ENCODE results near the gene ORAI3. TPM values are rescaled to one million over a fixed set of nuclear protein-coding genes. Genes with fewer than 3 reads are reported as not detected.

ORAI3 gene
- total and polyA plus RNA-seq, 9 donors = 21.5 to 30.8 (median 25.2) TPM

DNA sequence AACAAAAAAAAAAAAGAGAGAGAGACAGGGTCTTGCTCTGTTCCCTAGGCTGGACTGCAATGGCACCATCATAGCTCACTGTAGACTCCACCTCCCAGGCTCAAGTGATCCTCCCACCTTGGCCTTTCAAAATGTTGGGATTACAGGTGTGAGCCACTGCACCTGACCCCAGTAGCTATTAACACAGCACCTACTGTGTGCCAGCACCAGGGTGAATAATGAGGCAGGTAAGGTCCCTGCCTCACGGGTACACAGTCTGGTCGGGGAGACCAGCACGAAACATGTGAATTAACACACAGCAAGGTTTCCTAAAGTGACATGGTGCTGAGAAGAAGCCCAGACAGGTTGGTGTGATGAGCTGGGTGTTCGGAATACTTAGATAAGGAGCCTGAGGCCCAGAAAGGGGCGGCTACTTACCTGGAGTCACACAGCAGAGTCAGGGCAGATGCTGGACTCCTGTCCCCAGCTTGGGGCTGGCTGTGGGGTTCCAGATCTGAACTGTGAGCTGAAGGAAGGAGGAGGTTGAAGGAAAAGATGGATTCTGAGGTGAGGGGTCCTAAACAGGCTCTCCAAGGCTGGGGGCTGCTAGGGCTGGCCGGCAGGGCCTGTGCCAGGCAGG lies 36.0 kb upstream of the ORAI3 start:
- Histone ChIP-seq H3K4me1 (ENCODE audit: insufficient read depth) (no peaks in the 10 kb centered on the region), H3K27ac (no peak overlapping the region), H3K4me3 (no peak overlapping the region), H3K9me3 (no peaks in the 10 kb centered on the region), H3K27me3 (no peaks in the 10 kb centered on the region), H3K36me3 (no peaks in the 10 kb centered on the region)
- 77 to 89% (median 86%) methylated on average over 6 of the region's 6 CpGs for WGBS, 3 donors
- intact Hi-C loops (cut with DNase I) = loop anchor here in 1 of 4 donors (5.0 kb wide), 1 partner anchor 71 kb away; no protein-coding TSS in a partner anchor
- no peak for DNase-seq
- TF ChIP-seq EP300 (IDR thresholded peaks at IDR 0.05) = no peak

DNA sequence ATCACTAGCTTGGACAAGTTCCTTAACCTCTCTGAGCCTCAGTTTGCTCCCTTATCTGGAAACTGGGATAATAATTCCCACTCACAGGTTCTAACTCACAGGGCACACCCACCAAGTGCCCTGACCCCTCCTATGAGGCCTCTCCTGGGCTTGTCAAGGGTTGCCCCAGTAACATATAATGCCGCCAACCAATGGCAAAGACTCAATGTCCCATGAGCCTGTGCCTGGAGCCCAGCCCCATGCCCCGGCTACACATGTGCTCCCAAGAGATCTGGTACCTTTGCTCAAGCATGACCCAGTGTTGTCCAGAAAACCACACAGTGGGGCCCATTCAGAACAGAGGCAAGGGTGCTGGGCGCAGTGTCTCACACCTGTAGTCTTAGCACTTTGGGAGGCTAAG lies 34.0 kb upstream of the ORAI3 start:
- 92 to 100% (median 94%) methylated on average over 3 of the region's 3 CpGs for WGBS, 3 donors
- Histone ChIP-seq H3K27ac (no peak overlapping the region), H3K27me3 (no peaks in the 10 kb centered on the region), H3K4me1 (ENCODE audit: insufficient read depth) (no peaks in the 10 kb centered on the region), H3K36me3 (no peaks in the 10 kb centered on the region), H3K9me3 (no peaks in the 10 kb centered on the region), H3K4me3 (no peak overlapping the region)
- TF ChIP-seq, protein P1, sequence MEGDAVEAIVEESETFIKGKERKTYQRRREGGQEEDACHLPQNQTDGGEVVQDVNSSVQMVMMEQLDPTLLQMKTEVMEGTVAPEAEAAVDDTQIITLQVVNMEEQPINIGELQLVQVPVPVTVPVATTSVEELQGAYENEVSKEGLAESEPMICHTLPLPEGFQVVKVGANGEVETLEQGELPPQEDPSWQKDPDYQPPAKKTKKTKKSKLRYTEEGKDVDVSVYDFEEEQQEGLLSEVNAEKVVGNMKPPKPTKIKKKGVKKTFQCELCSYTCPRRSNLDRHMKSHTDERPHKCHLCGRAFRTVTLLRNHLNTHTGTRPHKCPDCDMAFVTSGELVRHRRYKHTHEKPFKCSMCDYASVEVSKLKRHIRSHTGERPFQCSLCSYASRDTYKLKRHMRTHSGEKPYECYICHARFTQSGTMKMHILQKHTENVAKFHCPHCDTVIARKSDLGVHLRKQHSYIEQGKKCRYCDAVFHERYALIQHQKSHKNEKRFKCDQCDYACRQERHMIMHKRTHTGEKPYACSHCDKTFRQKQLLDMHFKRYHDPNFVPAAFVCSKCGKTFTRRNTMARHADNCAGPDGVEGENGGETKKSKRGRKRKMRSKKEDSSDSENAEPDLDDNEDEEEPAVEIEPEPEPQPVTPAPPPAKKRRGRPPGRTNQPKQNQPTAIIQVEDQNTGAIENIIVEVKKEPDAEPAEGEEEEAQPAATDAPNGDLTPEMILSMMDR (IDR thresholded peaks at IDR 0.05) = no peak
- no peak for TF ChIP-seq POLR2A (IDR thresholded peaks at IDR 0.05)
- TF ChIP-seq EP300 (IDR thresholded peaks at IDR 0.05) = no peak
- DNase-seq = no peak
- intact Hi-C loops (cut with DNase I) = loop anchor here in 1 of 4 donors (5.0 kb wide), 1 partner anchor 73 kb away; no protein-coding TSS in a partner anchor

DNA sequence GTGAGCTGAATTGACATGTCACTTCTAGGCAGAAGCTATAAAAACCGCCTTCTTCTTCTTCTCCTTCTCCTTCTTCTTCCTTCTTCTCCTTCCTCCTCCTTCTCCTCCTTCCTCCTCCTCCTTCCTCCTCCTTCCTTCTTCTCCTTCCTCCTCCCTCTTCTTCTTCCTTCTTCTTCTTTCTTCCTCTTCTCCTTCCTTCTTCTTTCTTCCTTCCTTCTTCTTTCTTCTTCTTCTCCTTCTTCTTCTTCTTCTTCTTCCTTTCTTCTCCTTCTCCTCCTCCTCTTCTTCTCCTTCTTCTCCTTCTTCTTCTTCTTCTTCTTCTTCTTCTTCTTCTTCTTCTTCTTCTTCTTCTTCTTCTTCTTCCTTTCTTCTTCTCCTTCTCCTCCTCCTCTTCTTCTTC lies 30.3 kb upstream of the ORAI3 start:
- 88 to 100% (median 97%) methylated on average over 1 of the region's 1 CpG for WGBS, 3 donors
- no peak overlapping the region for H3K4me3 ChIP-seq
- H3K27ac ChIP-seq = no peak overlapping the region
- intact Hi-C loops (cut with DNase I) = loop anchor here in 1 of 4 donors (2.0 kb wide), 1 partner anchor 72 kb away; no protein-coding TSS in a partner anchor
- TF ChIP-seq, protein P1 (IDR thresholded peaks at IDR 0.05) = no peak
- TF ChIP-seq EP300 (IDR thresholded peaks at IDR 0.05) (no peak), POLR2A (IDR thresholded peaks at IDR 0.05) (no peak)
- DNase-seq = no peak
- H3K36me3 ChIP-seq = no peaks in the 10 kb centered on the region
- H3K27me3 ChIP-seq = no peaks in the 10 kb centered on the region
- H3K9me3 ChIP-seq = no peaks in the 10 kb centered on the region
- no peaks in the 10 kb centered on the region for H3K4me1 ChIP-seq (ENCODE audit: insufficient read depth)

DNA sequence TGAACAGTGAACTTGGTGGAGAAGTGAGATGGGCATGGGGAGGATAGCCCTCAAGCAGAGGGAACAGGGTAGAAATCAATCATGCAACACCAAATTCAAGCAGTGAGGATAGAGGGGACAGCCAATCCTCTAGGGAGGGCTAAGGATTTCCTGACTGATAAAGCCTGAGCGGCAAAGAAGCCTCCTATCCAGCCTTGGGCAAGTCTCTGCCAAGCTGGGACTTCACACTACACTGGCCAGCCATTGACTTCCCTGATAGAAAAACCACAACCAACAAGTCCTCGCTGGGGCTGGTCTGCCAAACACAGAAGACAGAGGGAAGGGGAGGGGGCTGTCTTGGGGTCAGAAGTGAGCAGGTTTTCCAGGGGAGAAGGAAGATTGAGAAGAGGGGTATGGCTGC lies 28.0 kb upstream of the ORAI3 start:
- H3K27ac ChIP-seq = no peak overlapping the region
- intact Hi-C loops (cut with DNase I) = loop anchor here in 1 of 4 donors (1.0 kb wide), 1 partner anchor 77 kb away; no protein-coding TSS in a partner anchor
- WGBS, 3 donors = 74 to 87% (median 77%) methylated on average over 2 of the region's 2 CpGs

DNA sequence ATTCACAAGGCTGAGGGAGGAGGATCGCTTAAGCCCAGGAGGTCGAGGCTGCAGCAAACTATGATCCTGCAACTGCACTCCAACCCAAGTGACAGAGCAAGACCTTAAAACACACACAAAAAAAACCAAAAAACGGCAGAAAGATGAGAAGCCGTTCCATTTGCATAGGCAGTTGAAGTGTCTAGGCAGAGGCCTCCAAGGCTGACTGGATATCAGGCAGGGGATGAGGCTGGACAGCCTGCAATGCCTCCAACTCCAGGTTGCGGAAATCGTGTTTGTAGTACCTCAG lies 27.5 kb upstream of the ORAI3 start:
- no peaks in the 10 kb centered on the region for H3K36me3 ChIP-seq
- H3K4me1 ChIP-seq (ENCODE audit: insufficient read depth) = no peaks in the 10 kb centered on the region
- intact Hi-C loops (cut with DNase I) = loop anchor here in 1 of 4 donors (1.0 kb wide), 1 partner anchor 77 kb away; no protein-coding TSS in a partner anchor
- H3K27me3 ChIP-seq = no peaks in the 10 kb centered on the region
- peak overlapping the region; percentile 45 for H3K4me3 ChIP-seq
- H3K27ac ChIP-seq = peak overlapping the region in 1 of 2 donors; percentile 97
- no peak for DNase-seq
- no peak for TF ChIP-seq POLR2A (IDR thresholded peaks at IDR 0.05)
- TF ChIP-seq, protein P1 (IDR thresholded peaks at IDR 0.05) = no peak
- H3K9me3 ChIP-seq = no peaks in the 10 kb centered on the region
- WGBS, 3 donors = 19 to 29% (median 22%) methylated on average over 6 of the region's 6 CpGs

More for the DNA sequence above, 28.0 kb upstream of the ORAI3 start:
- TF ChIP-seq POLR2A (IDR thresholded peaks at IDR 0.05) (no peak), EP300 (IDR thresholded peaks at IDR 0.05) (no peak)
- TF ChIP-seq, protein P1 (IDR thresholded peaks at IDR 0.05) = no peak
- Histone ChIP-seq H3K36me3 (no peaks in the 10 kb centered on the region), H3K4me1 (ENCODE audit: insufficient read depth) (no peaks in the 10 kb centered on the region), H3K9me3 (no peaks in the 10 kb centered on the region), H3K4me3 (no peak overlapping the region), H3K27me3 (no peaks in the 10 kb centered on the region)
- peak in 1 of 5 donors; percentile 49 for DNase-seq
